ENCODE measurements around the gene SPATA3. TPM values are rescaled to one million over a fixed set of nuclear protein-coding genes. Genes with fewer than 3 reads are reported as not detected.

The SPATA3 gene
- total and polyA plus RNA-seq, 2 experiments from 2014 or later = not detected

GRCh38 chr2:230969659-230970015 lies 26.3 kb upstream of the SPATA3 start:
- H3K4me1 ChIP-seq (ENCODE audit: insufficient read depth) = no peaks in the 10 kb centered on the region
- DNase-seq (ENCODE audit: low spot score) (no peak), ATAC-seq (no peak)
- TF ChIP-seq JUNB (IDR thresholded peaks at IDR 0.05; ENCODE audit: unreplicated experiment) (no peak), CREB1 (CRISPR knock-in tag; IDR thresholded peaks at IDR 0.05; ENCODE audit: low read depth) (no peak), ZNF331 (CRISPR knock-in tag; IDR thresholded peaks at IDR 0.05; ENCODE audit: low read depth) (no peak), REST (IDR thresholded peaks at IDR 0.05; ENCODE audit: unreplicated experiment) (no peak), POLR2AphosphoS5 (IDR thresholded peaks at IDR 0.05; ENCODE audit: low read depth) (no peak), NANOG (IDR thresholded peaks at IDR 0.05; ENCODE audit: borderline replicate concordance) (no peak), EZH2 (IDR thresholded peaks at IDR 0.05; ENCODE audit: low read depth, unreplicated experiment) (no peak), EZH2phosphoT487 (IDR thresholded peaks at IDR 0.05; ENCODE audit: unreplicated experiment) (no peak), ZNF114 (CRISPR knock-in tag; IDR thresholded peaks at IDR 0.05) (no peak)
- TF ChIP-seq, protein P1, sequence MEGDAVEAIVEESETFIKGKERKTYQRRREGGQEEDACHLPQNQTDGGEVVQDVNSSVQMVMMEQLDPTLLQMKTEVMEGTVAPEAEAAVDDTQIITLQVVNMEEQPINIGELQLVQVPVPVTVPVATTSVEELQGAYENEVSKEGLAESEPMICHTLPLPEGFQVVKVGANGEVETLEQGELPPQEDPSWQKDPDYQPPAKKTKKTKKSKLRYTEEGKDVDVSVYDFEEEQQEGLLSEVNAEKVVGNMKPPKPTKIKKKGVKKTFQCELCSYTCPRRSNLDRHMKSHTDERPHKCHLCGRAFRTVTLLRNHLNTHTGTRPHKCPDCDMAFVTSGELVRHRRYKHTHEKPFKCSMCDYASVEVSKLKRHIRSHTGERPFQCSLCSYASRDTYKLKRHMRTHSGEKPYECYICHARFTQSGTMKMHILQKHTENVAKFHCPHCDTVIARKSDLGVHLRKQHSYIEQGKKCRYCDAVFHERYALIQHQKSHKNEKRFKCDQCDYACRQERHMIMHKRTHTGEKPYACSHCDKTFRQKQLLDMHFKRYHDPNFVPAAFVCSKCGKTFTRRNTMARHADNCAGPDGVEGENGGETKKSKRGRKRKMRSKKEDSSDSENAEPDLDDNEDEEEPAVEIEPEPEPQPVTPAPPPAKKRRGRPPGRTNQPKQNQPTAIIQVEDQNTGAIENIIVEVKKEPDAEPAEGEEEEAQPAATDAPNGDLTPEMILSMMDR (conservative IDR thresholded peaks at IDR 0.05; ENCODE audit: low read depth in 2 of 2) = no peak
- Mint-ChIP-seq H3K27me3 (ENCODE audit: insufficient read depth, low read depth, poor library complexity) (no peaks in the 10 kb centered on the region), H3K4me1 (peaks cover 3% of the 10 kb centered on the region; the same call in 2 of the 3 replicates), H3K36me3 (ENCODE audit: low read depth) (no peaks in the 10 kb centered on the region), H3K4me3 (no peak overlapping the region), H3K27ac (no peak overlapping the region), H3K9me3 (peaks cover 4% of the 10 kb centered on the region)
- no peaks in the 10 kb centered on the region for H4K20me1 ChIP-seq (replicated peaks; ENCODE audit: insufficient read depth)
- no peaks in the 10 kb centered on the region for H3K9me2 ChIP-seq (ENCODE audit: insufficient read depth)
- no peaks in the 10 kb centered on the region for H3K79me2 ChIP-seq (replicated peaks; ENCODE audit: insufficient read depth)
- no peak overlapping the region for H3K4me2 ChIP-seq
- H3K36me3 ChIP-seq (ENCODE audit: insufficient read depth) = no peaks in the 10 kb centered on the region
- no peaks in the 10 kb centered on the region for H3F3A ChIP-seq (replicated peaks; ENCODE audit: low read depth)
- H2AFZ ChIP-seq = peak overlapping the region; percentile 89
- H3K27ac ChIP-seq (ENCODE audit: low read depth) = no peak overlapping the region
- no peaks in the 10 kb centered on the region for H3K27me3 ChIP-seq (ENCODE audit: insufficient read depth)
- no peak overlapping the region for H3K4me3 ChIP-seq

- Histone ChIP-seq H3F3A (replicated peaks; ENCODE audit: low read depth) (no peaks in the 10 kb centered on the region), H3K4me2 (no peak overlapping the region), H4K20me1 (replicated peaks; ENCODE audit: insufficient read depth) (no peaks in the 10 kb centered on the region), H3K27me3 (ENCODE audit: insufficient read depth) (no peaks in the 10 kb centered on the region), H3K79me2 (replicated peaks; ENCODE audit: insufficient read depth) (no peaks in the 10 kb centered on the region), H3K4me3 (no peak overlapping the region), H3K27ac (ENCODE audit: low read depth) (no peak overlapping the region), H3K4me1 (ENCODE audit: insufficient read depth) (no peaks in the 10 kb centered on the region), H2AFZ (no peak overlapping the region), H3K9me2 (ENCODE audit: insufficient read depth) (no peaks in the 10 kb centered on the region), H3K36me3 (ENCODE audit: insufficient read depth) (no peaks in the 10 kb centered on the region)
- DNase-seq (ENCODE audit: low spot score) = no peak
- no peak for ATAC-seq
- peaks cover 8% of the 10 kb centered on the region; the same call in 2 of the 3 replicates for H3K4me1 Mint-ChIP-seq
- no peaks in the 10 kb centered on the region for H3K27me3 Mint-ChIP-seq (ENCODE audit: insufficient read depth, low read depth, poor library complexity)
- no peaks in the 10 kb centered on the region for H3K36me3 Mint-ChIP-seq (ENCODE audit: low read depth)
- no peak overlapping the region for H3K27ac Mint-ChIP-seq
- H3K4me3 Mint-ChIP-seq = no peak overlapping the region
- peaks cover 9% of the 10 kb centered on the region for H3K9me3 Mint-ChIP-seq
- no peak for TF ChIP-seq EZH2 (IDR thresholded peaks at IDR 0.05; ENCODE audit: low read depth, unreplicated experiment)
- TF ChIP-seq REST (IDR thresholded peaks at IDR 0.05; ENCODE audit: unreplicated experiment) = no peak
- TF ChIP-seq, protein P2, sequence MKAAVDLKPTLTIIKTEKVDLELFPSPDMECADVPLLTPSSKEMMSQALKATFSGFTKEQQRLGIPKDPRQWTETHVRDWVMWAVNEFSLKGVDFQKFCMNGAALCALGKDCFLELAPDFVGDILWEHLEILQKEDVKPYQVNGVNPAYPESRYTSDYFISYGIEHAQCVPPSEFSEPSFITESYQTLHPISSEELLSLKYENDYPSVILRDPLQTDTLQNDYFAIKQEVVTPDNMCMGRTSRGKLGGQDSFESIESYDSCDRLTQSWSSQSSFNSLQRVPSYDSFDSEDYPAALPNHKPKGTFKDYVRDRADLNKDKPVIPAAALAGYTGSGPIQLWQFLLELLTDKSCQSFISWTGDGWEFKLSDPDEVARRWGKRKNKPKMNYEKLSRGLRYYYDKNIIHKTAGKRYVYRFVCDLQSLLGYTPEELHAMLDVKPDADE (IDR thresholded peaks at IDR 0.05) = no peak
- no peak for TF ChIP-seq JUNB (IDR thresholded peaks at IDR 0.05; ENCODE audit: unreplicated experiment)
- TF ChIP-seq POLR2AphosphoS5 (IDR thresholded peaks at IDR 0.05; ENCODE audit: low read depth) = no peak
- no peak for TF ChIP-seq STAT1 (IDR thresholded peaks at IDR 0.05; ENCODE audit: unreplicated experiment)
- no peak for TF ChIP-seq ZNF114 (CRISPR knock-in tag; IDR thresholded peaks at IDR 0.05)
- TF ChIP-seq NANOG (IDR thresholded peaks at IDR 0.05; ENCODE audit: borderline replicate concordance) = no peak
- no peak for TF ChIP-seq ZNF331 (CRISPR knock-in tag; IDR thresholded peaks at IDR 0.05; ENCODE audit: low read depth)
- no peak for TF ChIP-seq CREB1 (CRISPR knock-in tag; IDR thresholded peaks at IDR 0.05; ENCODE audit: low read depth)
- TF ChIP-seq EZH2phosphoT487 (IDR thresholded peaks at IDR 0.05; ENCODE audit: unreplicated experiment) = no peak
Observed at GRCh38 chr2:230972046-230972445, 23.9 kb upstream of the SPATA3 start.
